IPS-NIHi7 (cell line): ENCODE measurements around the gene ROM1.
"Not testable (repeated sequence)": the region's sequence is repeated elsewhere in the genome, so short reads cannot be mapped to it uniquely, and the experiment has no call there.

Experiments used
- DNase-seq: peaks from one replicate; pipeline ENCODE4 v3.0.0; 2012; ENCODE audit warnings: mixed read lengths; ENCODE audit errors: extremely low spot score

ROM1 gene

DNA sequence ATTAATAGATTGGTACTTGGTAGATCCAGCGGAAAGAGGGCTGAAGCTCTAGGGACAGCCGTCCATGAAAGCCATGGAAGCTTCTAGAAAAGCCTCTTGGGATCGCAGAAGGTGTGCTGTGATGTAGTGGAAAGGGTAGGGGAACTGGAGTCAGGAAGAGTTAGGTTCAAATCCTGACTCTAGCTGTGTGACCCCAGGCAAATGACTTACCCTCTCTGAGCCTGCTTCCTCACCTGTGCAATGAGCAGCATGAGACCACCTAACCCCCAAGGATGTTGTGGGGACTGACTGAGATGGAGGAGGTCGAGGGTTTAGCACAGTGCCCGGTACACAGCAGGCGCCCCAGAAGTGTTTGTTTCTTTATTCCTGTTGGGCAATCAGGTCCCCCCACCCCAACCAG lies 2.7 kb upstream of the ROM1 start:
- DNase-seq, result no peak

DNA sequence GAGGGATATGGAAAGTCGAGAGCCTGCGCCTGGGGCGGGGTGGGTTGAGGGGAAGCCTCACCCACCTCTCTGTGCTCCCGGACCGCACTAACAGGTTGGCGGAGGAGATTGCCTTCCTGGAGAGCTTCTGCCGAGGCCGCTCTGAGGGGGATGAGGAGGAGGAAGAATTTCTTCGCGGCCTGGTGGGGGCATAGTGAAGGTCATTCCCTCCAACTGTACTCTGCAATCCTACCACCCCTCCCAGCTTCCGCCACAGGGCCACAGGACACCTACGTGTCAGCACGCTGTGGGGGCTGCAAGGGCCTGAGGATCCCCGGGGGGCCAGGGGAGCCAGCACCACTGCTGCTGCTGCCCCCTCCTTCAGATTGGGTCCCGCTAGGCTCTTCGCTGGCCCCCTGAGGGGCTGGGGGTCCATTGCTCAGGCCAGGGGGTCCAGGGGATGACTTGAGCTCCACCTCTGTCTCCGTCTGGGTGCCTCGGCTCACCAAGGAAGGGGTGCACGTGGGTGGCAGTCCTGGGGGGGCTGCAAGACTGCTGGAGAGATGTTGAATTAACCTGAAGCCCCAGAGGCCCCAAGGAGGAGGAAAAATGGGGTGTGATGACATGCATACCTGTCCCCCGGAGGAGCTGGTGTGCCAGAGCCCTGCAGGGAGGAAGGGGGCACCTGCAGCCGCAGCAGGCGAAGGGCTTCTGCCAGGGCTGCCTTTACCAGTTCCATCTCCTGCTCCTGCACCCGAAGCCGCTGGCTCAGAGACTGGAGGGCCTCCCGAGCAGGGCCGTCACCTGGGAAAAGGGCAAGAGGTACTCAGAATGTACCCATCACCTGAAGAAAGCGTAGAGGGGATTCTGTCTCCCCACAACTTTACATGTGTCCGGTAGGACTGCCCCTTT lies 2.0 kb upstream of the ROM1 start:
- no peak for DNase-seq

DNA sequence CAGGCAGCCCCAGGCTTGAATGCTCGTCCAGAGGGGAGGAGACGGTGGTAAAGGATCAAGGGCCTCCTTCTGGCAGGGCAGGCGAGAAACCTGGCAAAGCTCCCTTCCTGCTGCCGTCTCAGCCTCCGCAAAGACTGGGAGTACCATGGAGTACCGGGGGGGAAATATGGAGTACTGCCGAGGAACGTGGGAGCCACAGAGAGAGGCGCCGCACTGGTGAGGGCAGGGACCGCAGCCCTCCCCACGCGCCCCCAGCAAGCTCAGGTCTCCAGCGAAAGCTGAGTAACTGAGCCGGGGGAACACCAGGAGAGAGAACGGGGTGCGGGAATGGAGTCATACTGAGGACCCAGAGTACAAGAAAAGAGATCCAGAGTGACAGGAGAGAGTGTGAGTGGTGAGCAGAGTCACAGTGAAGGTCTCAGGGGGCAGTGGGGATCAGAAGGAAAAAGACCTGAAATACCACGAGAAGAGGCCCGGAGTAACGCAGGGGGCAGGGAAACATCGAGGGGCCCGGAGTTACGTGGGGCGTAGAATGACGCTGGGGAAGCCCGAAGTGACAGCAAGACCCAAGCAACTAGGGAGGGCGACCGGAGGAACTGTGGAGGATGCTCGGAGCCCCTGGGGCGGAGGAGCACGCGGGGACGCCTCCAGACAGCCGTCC lies 1.2 kb upstream of the ROM1 start:
- no peak for DNase-seq

DNA sequence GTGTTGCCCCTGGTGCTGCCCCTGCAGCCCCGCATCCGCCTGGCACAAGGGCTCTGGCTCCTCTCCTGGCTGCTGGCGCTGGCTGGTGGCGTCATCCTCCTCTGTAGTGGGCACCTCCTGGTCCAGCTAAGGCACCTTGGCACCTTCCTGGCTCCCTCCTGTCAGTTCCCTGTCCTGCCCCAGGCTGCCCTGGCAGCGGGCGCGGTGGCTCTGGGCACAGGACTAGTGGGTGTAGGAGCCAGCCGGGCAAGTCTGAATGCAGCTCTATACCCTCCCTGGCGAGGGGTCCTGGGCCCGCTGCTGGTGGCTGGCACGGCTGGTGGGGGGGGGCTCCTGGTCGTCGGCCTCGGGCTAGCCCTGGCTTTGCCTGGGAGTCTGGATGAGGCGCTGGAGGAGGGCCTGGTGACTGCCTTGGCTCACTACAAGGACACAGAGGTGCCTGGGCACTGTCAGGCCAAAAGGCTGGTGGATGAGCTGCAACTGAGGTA lies 278 bp downstream of the ROM1 start:
- DNase-seq, result no peak

DNA sequence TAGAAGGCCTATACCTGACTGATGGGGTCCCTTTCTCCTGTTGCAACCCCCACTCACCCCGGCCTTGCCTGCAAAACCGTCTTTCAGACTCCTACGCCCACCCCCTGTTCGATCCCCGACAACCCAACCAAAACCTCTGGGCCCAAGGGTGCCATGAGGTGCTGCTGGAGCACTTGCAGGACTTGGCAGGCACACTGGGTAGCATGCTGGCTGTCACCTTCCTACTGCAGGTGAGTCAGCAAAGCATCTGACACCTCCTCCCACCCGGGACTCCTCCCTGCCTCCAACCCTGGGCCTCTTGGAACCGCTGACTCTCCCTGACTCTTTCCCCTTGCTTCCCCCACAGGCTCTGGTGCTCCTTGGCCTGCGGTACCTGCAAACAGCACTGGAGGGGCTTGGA lies 1.2 kb downstream of the ROM1 start:
- DNase-seq, result no peak

DNA sequence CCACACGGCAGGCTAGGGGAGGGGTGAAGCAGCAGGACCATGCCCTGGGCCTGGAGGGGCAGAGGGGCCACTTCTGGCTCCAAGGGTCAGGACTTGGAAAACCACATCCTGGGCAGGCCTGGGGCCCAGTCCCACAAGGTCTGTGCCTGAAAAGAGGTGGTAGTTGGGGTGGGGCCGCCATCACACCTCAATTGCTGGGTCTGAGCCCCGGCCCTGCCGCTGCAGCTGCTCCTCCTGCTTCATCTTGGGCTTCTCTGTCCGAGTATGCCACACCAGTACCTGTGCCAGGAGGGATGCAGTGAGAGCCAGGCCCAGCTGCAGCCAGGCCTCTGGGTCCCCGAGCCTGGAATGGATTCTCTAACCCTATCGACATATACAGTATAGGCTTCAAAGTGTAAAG lies 2.5 kb downstream of the ROM1 start:
- no peak for DNase-seq

DNA sequence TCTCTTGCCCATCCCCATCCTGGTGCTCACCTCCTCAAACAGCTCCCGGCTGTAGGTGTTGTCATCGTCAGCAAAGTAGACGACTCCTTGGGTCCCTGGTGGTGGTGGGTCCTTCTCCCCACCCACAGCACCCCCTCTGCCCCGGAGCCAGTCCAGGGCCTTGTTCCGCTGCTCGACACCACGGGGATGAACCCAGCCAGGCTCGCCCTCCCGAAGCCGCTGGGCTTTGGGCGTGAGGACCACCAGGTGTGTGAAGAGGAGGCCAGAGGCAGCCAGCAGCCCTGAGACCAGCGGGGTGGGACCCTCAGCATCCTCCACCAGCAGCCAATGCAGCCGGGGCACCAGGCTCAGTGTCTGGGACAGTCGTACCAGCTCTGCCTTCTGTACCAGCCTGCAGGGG lies 3.9 kb downstream of the ROM1 start:
- not testable (repeated sequence) for DNase-seq

DNA sequence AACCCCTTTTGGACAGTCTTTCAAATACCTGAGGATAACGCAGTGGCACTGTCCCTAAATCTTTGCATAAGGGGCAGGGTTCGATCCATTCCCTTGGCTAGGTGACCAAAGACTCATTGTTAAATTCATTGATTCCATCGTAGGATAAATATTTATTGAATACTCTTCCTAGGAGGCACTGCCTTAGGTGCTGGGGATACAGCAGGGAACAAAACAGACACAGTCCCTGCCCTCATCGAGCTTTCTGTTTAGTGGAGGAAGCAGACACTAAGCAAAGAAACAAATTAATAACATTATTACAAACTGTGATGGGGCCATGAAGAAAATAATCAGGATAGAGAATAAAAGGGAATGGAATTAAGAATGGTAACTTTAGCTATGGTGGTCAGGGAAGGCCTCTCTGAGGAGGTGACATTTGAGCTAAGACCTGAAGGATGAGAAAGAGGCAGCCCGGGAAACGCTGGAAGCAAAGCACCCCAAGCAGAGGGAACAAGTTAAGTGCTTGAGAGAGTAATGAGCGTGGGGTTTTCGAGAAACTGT lies 8.0 kb downstream of the ROM1 start:
- no peak for DNase-seq

DNA sequence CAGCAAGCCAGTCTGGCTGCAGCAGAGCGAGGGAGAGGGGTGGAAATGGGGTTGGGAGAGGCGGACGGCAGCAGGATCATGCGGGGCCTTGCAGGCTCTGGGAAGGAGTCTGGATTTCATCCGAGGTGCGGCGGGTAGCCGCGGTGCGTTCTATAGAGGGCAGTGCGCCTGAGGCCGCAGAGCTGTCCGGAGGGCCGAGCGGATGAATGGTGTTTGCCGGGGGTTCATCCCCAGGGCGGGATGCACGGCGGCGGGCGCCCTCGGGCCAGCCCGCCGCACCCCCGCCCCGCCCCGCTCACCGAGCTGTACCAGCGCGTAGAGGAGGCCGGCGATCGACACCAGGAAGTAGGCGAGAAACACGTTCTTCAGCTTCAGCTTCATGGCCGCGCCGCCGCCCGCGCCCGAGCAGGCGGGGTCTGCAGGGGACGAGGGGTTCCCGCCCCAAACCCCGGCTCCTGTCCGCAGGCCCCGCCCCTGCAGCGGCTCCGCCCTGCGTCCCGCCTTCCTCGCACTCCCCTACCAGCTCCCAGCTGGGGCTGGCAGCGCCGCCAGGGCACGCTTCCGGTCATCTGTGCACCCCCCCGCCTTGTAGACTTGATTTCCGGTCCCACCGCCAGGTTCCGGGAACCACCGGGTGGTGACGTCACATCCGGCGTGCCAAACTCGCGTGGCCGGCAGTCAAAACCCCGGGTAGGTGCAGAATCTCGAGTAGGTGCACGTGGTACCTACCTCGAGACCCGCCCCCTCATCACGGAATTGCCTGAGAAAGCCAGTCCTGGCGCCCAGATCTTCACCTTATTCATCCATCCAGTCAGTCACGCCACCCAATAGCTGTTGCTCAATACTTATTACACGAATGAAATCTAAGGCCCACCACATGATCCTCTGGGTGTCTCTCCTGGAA lies 8.8 kb downstream of the ROM1 start, which contains the start of gene B3GAT3:
B3GAT3 (minus strand) TSS at position 420 of the 904 bp plus-strand sequence; CDS start at position 381, 39 bp downstream.
- DNase-seq, result peak; percentile 99

DNA sequence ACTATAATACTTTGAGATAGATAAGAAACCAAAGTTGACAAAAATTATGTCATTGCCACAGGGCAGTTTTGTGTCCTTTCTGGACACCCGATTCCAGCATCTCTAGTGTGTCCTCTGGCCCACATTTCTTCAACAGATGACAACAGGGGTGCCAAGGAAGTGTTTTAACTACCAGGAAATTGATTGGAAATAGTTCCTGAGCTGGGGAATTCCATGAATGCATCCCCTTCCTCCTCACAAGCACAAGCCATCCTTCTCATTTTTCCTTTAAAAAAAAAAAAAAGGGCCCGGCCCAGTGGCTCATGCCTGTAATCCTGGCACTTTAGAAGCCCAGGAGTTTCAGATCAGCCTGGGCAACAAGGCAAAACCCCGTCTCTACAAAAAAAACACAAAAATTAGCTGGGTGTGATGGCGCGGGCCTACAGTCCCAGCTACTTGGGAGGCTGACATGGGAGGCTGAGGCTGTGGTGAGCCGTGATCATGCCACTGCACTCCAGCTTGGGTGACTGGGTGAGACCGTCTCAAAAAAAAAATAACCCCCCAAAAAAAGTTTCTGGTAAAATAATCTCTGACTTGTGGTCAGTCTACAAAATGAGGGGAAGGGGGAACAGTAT lies 9.5 kb downstream of the ROM1 start:
- no peak for DNase-seq

DNA sequence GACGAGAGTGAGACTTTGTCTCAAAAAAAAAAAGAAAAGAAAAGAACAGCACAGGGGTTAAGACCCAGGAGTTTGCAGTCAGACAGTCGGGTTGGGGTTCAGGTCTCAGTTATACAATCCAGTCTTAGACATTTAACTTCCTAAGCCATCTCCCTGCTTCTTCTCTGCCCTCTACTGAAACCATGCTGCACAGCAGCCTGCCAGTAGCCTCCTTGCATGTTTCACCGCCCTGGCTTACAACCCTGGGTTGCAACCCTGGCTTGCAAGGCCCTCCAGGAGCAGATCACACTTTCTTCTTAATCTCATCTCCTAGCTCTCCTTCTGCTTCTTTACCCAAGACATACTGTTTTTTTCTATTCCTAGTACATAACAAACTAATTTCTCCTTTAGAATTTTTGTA lies 14.7 kb downstream of the ROM1 start:
- DNase-seq, result no peak

DNA sequence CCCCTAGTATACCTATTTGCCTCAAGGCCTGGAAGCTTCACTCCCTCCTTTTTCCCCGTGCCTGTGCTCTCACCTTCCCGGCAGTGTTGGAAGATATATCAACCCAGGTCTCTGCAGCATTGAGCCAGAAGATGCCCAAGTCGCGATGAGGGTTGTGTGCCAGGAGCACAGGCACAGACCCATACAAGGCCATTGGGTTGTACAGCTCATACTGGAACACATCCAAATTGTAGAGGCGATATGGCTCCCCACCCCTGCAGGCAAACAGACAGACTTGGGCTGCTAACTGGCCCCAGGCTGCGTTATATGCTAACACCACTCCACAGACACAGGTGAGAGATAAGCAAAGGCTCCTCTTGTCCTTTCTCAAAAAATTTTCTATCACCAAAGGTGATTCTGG lies 19.4 kb downstream of the ROM1 start:
- no peak for DNase-seq

DNA sequence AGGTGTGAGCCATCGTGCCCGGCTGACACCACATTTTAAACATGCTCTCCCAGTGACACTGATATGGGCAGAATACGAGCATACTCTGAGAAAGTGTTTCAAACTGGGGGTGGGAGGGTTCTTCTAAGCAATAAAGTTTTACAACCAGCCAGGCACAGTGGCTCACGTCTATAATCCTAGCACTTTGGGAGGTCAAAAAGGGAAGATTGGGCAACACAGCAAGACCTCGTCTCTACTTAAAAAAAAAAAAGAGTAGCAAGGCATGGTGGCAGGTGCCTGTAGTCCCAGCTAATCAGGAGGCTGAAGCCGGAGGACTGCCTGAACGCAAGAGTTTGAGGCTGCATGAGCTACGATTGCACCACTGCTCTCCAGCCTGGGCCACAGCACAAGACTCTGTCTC lies 31.2 kb downstream of the ROM1 start:
- no peak for DNase-seq

DNA sequence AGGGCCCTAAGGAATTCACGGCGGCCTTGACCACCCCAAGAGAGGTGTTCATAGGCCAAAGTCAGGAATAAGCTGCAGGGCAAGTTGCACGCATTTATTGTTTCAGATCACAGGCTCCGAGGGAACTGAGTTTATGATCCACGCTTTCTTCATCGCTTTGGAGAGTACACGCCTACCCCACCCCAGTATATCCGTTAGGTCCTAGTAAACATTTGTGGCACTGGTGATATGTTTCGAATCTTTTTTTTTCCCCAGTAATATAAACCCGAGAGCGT lies 32.6 kb downstream of the ROM1 start:
- no peak for DNase-seq

DNA sequence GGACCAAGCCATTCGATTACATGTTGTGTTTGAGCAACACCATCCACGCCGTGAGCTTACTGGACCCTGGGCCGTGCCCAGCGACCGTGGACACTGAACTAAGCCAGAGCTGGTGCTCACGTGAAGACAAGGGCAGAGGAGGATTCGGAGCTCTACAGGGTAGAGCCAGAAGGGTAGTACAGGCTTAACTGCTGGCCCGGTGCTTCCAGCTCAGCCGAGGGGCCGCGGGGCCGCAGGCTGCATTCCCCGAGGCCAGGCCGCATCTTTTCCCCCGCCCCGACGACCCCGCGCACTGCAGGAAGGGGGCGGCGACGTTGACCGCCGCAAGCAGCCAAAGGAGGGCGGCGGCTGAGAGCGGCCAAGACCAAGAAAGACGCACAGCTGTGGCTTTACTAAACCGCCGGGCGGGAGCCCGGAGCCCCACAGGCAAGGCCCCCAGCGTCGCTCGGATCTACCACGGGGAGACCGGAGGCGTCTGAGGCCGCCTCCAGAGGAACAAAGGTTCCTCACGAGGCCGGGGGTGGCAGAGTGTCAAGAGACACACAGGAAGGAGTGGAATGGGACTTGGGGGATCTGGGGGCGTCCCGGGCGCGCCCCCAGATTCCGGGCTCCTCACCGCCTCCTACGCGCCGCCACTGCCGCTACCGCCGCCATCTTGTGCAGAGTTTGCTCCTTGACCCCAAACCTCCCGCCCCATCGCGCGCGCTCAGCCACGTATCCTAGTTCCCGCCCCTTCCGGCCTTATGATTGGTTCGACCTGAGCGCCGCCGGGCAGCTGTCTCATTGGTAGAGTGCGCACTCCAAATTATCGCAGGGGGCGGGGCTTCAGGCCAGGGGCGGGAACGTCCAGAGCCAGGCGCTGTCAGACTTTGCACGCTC lies 33.1 kb downstream of the ROM1 start, which contains the start of gene GANAB:
GANAB (minus strand) TSS at position 668 of the 879 bp plus-strand sequence; CDS start at position 654, 14 bp downstream.
- DNase-seq, result peak; percentile 100

DNA sequence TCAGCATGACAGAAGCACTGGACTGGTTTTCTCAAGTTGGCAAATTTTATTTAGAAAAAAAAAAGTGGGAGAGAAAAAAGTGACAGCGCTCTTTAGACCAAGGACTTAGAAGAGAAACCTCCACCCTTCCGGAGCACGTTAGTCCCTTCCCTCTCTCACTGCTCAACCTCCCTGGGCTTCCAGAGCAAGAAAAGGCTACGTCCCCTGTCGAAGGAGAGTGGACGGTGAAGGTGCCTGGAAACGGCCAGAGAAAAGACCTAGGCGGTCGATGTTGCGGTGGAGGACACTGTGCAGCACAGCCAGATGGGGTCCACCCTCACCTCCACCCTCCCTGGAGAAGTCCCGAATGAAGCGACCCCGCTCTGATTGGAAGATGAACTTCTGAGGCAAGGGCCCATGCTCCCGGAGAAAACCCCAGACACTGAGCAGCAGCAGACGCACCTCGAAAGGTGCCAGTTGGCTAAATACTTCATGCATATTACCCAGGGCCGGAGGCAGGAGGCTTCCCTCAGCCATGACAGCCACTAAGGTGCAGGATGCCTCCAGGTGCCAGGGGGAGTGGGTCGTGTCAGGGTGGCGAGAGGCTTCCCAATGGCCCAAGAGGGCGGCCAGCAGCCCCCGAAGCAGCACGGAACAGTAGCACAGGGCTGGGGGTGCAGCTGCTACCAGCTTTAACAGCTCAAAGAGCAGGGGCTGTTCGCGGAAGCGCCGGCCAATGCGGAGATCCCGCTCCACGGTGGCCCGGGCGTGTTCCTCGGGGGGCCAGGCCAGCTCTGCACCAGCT lies 34.0 kb downstream of the ROM1 start:
- DNase-seq, result peak; percentile 22

DNA sequence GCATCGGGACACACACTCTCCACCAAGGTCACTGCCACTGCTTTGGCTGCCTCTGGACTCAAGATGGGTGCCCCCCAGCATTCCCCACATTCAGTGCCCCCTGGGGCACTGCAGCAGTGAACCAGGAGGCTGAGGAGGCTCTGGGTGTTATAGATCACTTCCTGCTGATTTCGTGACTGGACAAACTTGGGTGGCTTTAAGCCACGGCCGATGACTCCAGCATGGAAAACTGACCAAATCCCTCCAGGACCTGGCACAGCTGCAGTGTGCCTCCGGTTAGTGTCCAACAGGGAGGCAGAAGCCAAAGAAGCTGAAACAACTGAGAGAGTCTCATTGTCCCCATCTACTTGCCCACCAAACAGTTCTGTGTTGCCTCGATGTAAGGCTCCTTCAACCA lies 34.5 kb downstream of the ROM1 start:
- no peak for DNase-seq

DNA sequence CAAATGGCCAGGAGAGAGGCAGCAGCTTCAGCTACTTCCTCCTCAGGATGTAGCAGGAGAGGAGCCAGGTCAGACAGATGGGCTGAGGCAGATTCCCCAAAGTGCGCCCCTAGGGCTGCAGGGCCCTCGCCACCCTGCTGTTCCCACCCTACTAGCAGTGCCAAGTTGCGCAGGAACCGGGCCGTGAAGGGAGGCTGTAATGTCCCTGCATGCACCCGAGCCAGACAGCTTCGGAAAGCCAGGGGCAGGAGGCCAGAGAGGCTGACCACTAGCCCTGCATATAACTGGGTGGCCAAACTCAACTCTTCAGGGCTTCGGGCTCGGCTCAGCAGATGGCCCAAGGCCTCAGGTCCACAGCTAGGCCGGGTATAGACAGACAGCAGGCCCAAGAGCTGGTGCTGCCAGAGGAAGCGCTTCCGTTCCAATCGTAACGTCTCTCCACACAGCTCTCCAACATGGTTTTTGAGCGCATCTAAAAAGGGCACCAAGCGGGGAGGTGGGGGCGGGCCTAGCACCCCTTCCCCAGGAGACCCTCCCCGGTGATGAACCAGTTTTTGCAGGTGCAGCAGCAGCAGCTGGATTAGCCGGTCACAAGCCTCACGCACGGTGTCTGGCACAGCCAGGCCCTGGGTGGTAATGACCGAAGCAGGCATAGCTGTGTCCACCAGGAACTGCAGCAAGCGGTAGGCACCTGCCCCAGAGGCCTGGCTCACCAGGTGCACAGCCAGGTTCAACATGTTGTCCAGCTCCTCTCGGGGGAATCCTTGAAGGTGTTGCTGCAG lies 35.3 kb downstream of the ROM1 start:
- no peak for DNase-seq

DNA sequence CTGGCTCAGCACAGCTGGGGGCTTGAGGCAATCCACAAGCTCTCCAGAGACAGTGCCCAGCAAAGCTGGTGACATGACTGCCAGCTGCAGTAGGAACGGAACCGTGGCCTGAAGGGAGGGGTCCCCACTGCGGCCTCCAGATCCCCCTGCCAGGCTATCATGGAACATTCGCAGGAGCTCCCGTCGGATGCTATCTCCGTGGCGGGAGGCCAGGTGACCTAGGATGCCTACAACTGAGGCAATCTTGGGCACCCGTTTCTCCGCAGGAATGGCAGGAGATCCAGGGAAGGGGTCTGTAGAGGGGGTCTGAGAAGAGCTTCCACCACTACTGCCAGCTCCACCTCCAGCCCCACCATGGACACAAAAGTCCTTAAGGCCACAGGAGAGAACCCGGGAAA lies 35.9 kb downstream of the ROM1 start:
- no peak for DNase-seq
